ENCODE data around the gene SHROOM3. TPM values are rescaled to one million over a fixed set of nuclear protein-coding genes. Genes with fewer than 3 reads are reported as not detected.

Gene SHROOM3
- total RNA-seq, 1 experiment from 2014 or later: 27.6 TPM

- DNase-seq: no peak
- Histone ChIP-seq H3K27me3 (ENCODE audit: insufficient read depth, low read length) (no peaks in the 10 kb centered on the region), H3K27ac (ENCODE audit: insufficient read length, low read depth, low read length) (no peak overlapping the region), H2BK12ac (ENCODE audit: insufficient read length, low read depth, low read length) (no peak overlapping the region), H3K23ac (ENCODE audit: insufficient read length, low read depth, low read length) (no peak overlapping the region), H3K23me2 (ENCODE audit: insufficient read length, low read depth, low read length, poor library complexity, severe bottlenecking) (no peaks in the 10 kb centered on the region), H4K20me1 (ENCODE audit: control insufficient read depth, insufficient read depth, insufficient read length) (no peaks in the 10 kb centered on the region), H3K56ac (ENCODE audit: insufficient read length, low read depth, low read length) (no peak overlapping the region), H2BK15ac (ENCODE audit: low read depth, low read length) (no peak overlapping the region), H4K91ac (ENCODE audit: insufficient read length, low read depth, low read length) (no peak overlapping the region), H3K79me2 (ENCODE audit: insufficient read depth, low read length) (no peaks in the 10 kb centered on the region), H2BK20ac (ENCODE audit: low read depth, low read length, poor library complexity, severe bottlenecking) (no peak overlapping the region), H3K9me3 (ENCODE audit: control insufficient read depth, low read depth, low read length) (no peaks in the 10 kb centered on the region), H3K4me1 (ENCODE audit: insufficient read depth, low read length) (no peaks in the 10 kb centered on the region), H3K4me2 (ENCODE audit: insufficient read depth, insufficient read length, low read length) (no peak overlapping the region), H2AFZ (ENCODE audit: low read length) (no peak overlapping the region), H2BK5ac (ENCODE audit: insufficient read length, low read length) (no peak overlapping the region), H3K18ac (ENCODE audit: insufficient read length, low read depth, low read length) (no peak overlapping the region), H3K9ac (ENCODE audit: extremely low read depth, insufficient read length, low read length) (no peak overlapping the region), H3T11ph (ENCODE audit: low read length) (no peak overlapping the region), H3K79me1 (ENCODE audit: insufficient read depth, low read depth, low read length, poor library complexity, severe bottlenecking) (no peaks in the 10 kb centered on the region), H3K14ac (ENCODE audit: insufficient read depth, low read length) (no peak overlapping the region), H3K4ac (ENCODE audit: low read depth, low read length) (no peak overlapping the region), H2AK5ac (ENCODE audit: insufficient read length, low read length) (no peak overlapping the region), H2BK120ac (ENCODE audit: low read depth, low read length, poor library complexity, severe bottlenecking) (no peak overlapping the region), H4K8ac (replicated peaks; ENCODE audit: insufficient read length, low read depth, low read length) (no peak overlapping the region), H4K5ac (ENCODE audit: insufficient read length, low read depth, low read length) (no peak overlapping the region)
- Mint-ChIP-seq H3K27ac (no peak overlapping the region), H3K4me3 (no peak overlapping the region), H3K27me3 (ENCODE audit: low read depth) (no peaks in the 10 kb centered on the region), H3K9me3 (peaks cover 7 to 9% of the 10 kb centered on the region in 2 experiments), H3K4me1 (peaks cover 2 to 13% of the 10 kb centered on the region in 2 experiments; a peak in 3 of 4 replicates), H3K36me3 (ENCODE audit: insufficient read depth in 1 of 3, low read depth in 3 of 3) (peaks cover 7 to 12% (median 8%) of the 10 kb centered on the region in 3 experiments; a peak in 6 of 7 replicates)
- WGBS (ENCODE audit: extremely low coverage, insufficient read length, low lambda C conversion rate): no CpG with 5 or more reads among the region's 3 CpGs
- no peak for TF ChIP-seq CTCF (conservative IDR thresholded peaks at IDR 0.05)
Measured at GRCh38 chr4:76492055-76492454, 57.0 kb downstream of the SHROOM3 start.
